RWPE2 (cell line): Measurements from ENCODE around the gene HEXIM2.

Experiments used
- ATAC-seq: fragments of 200-7000 bp; cut with Tn5 transposase; 3 replicates; pipeline ENCODE4 v1.9.1; 2021; ENCODE audit warnings: low read depth
- DNase-seq: peaks from one replicate; pipeline ENCODE4 v3.0.0-alpha.2; 2020; ENCODE audit warnings: low spot score
- H3K27ac ChIP-seq: fragments of 450-650 bp; 2 replicates; pipeline ENCODE4 v1.5.1; 2017; ENCODE audit warnings: mild to moderate bottlenecking; ENCODE audit not compliant: poor library complexity, severe bottlenecking
- H3K27me3 ChIP-seq: fragments of 250-450 bp; sonication (Bioruptor Pico); 2 replicates; pipeline ENCODE4 v1.5.1; 2021; ENCODE audit warnings: mild to moderate bottlenecking, moderate library complexity; ENCODE audit not compliant: insufficient read depth, poor library complexity, severe bottlenecking
- H3K36me3 ChIP-seq: fragments of 250-450 bp; sonication (Bioruptor Pico); 2 replicates; pipeline ENCODE4 v1.5.1; 2020; ENCODE audit warnings: low read depth, mild to moderate bottlenecking, moderate library complexity
- H3K4me1 ChIP-seq: fragments of 250-450 bp; sonication (Bioruptor Pico); 2 replicates; pipeline ENCODE4 v1.5.1; 2021; ENCODE audit warnings: mild to moderate bottlenecking, moderate library complexity; ENCODE audit not compliant: insufficient read depth, poor library complexity, severe bottlenecking
- H3K4me3 ChIP-seq: fragments of 250-450 bp; sonication (Bioruptor Pico); 2 replicates; pipeline ENCODE4 v1.5.1; 2021; ENCODE audit warnings: mild to moderate bottlenecking, moderate library complexity; ENCODE audit not compliant: severe bottlenecking
- H3K9me3 ChIP-seq: fragments of 250-450 bp; sonication (Bioruptor Pico); 2 replicates; pipeline ENCODE4 v1.5.1; 2021; ENCODE audit warnings: mild to moderate bottlenecking, moderate library complexity; ENCODE audit not compliant: severe bottlenecking
- TF ChIP-seq, protein P1 (sequence below): fragments of 450-650 bp; IDR thresholded peaks from one replicate; pipeline ENCODE4 v1.5.1; 2017; ENCODE audit warnings: mild to moderate bottlenecking, moderate library complexity; ENCODE audit not compliant: poor library complexity, severe bottlenecking

HEXIM2 gene

DNA sequence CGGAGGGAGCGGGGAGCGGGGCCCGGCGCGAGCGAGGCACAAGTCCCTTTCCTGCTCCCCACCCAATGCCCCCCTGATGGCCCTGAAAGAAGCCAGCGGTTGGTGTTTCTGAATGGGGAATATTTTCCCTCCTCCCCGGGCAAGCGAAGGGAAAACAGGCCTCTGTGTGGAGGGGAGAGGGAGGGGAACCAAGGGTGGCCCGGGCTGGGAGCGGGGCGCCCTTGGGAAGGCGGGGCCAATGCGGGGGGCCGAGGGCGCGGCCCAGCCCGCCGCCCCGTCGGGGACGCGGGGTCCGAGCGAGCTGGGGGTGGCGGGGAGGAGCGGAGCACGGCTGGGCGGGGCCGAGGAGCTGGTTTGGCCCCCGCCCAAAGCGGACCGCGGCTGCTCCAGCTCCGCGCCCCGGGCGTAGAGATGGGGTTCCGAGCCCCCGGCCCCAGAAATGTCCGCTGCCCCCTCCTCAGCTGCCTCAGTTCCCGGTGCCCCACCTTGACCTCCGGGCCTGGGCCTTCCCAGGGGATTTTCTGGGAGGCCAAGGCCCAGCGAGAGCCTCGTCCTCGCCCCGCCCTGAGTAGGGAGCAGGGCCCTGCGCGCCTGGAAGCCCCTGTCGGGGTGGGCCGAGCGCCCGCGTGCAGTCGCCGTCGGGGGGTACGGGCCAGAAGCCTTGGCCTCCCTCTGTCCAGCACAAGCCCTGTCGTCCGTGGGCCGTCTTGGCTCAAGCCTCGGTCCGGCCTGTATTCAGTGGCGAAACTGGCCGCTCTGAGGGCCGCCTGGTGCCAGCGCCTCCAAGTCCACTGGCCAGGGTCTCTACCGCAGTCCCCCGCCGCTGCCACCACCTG is 17.3 kb upstream of the HEXIM2 start:
- Histone ChIP-seq H3K36me3 (no peaks in the 10 kb centered on the region), H3K27ac (peak overlapping the region; percentile 44), H3K9me3 (no peaks in the 10 kb centered on the region), H3K4me1 (peaks cover 11% of the 10 kb centered on the region), H3K27me3 (no peaks in the 10 kb centered on the region), H3K4me3 (peak overlapping the region; percentile 17)
- TF ChIP-seq, protein P1, sequence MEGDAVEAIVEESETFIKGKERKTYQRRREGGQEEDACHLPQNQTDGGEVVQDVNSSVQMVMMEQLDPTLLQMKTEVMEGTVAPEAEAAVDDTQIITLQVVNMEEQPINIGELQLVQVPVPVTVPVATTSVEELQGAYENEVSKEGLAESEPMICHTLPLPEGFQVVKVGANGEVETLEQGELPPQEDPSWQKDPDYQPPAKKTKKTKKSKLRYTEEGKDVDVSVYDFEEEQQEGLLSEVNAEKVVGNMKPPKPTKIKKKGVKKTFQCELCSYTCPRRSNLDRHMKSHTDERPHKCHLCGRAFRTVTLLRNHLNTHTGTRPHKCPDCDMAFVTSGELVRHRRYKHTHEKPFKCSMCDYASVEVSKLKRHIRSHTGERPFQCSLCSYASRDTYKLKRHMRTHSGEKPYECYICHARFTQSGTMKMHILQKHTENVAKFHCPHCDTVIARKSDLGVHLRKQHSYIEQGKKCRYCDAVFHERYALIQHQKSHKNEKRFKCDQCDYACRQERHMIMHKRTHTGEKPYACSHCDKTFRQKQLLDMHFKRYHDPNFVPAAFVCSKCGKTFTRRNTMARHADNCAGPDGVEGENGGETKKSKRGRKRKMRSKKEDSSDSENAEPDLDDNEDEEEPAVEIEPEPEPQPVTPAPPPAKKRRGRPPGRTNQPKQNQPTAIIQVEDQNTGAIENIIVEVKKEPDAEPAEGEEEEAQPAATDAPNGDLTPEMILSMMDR = no peak
- ATAC-seq (no peak), DNase-seq (no peak)

DNA sequence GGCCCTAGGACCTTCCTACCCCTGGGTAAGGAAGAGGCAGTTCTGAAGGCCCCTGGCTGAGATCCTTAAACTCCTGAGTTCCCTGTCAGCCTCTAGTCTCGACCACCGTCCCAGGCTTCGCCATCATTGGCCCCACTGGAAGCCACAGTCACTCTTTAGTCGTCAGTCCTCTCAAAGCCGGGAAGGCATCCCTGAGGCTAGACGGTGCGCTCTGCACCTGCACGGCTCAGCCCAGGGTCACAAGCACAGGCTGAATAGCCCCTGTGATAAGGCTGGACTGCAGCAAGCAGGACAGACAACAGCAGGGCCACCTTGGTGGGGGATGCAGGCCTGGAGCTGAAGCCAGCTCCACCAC is 16.7 kb upstream of the HEXIM2 start:
- peaks cover 11% of the 10 kb centered on the region for H3K4me1 ChIP-seq
- no peaks in the 10 kb centered on the region for H3K9me3 ChIP-seq
- H3K27ac ChIP-seq = peak overlapping the region; percentile 44
- ATAC-seq (no peak), DNase-seq (no peak)
- TF ChIP-seq, protein P1 = no peak
- H3K36me3 ChIP-seq = no peaks in the 10 kb centered on the region
- peak overlapping the region; percentile 17 for H3K4me3 ChIP-seq
- no peaks in the 10 kb centered on the region for H3K27me3 ChIP-seq

DNA sequence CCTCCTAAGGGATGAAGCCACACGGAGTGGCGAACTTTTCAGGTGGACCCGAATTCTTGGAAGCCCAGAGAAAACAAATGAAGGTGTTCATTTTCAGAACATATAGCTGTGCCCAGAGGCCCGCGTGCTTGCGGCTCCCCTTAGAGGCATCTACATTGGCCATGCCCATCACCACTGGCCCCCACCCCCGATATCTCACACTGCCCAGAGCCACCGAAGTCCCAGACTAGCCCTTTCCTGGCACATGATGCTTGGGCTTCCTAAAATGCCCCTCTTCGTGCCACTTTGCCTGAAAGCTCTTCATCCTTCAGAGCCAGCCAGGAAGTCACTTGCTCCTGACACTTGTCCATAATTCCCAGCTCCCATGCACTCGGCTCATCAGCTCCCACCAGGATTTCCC is 15.5 kb upstream of the HEXIM2 start:
- H3K27me3 ChIP-seq = no peaks in the 10 kb centered on the region
- no peaks in the 10 kb centered on the region for H3K9me3 ChIP-seq
- TF ChIP-seq, protein P1 = no peak
- ATAC-seq (no peak), DNase-seq (no peak)
- peak overlapping the region; percentile 80 for H3K27ac ChIP-seq
- peaks cover 11% of the 10 kb centered on the region for H3K4me1 ChIP-seq
- no peak overlapping the region for H3K4me3 ChIP-seq
- peaks cover 6% of the 10 kb centered on the region; the same call in 1 of the 2 replicates for H3K36me3 ChIP-seq

DNA sequence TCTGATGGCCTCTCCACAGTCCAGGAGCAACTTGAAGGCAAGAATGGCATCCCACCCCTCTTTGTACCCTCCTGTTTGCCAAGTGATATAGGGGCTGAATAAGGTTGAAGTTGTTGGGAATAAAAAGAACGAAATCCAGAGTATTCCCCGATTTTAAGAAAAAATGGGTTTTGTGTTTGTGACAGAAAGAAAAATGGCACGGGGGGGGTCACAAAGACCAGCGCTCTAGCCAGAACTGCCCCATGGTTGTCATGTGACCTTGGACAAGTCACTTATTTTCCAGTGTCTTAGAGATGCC is 15.1 kb upstream of the HEXIM2 start:
- H3K4me1 ChIP-seq = peaks cover 15% of the 10 kb centered on the region
- DNase-seq = no peak
- peaks cover 6% of the 10 kb centered on the region; the same call in 1 of the 2 replicates for H3K36me3 ChIP-seq
- H3K27me3 ChIP-seq = no peaks in the 10 kb centered on the region
- ATAC-seq = no peak
- TF ChIP-seq, protein P1 = no peak
- H3K4me3 ChIP-seq = peak overlapping the region; percentile 66
- peak overlapping the region; percentile 80 for H3K27ac ChIP-seq
- no peaks in the 10 kb centered on the region for H3K9me3 ChIP-seq
